Measurements from ENCODE around the gene ARHGEF28. TPM values are rescaled to one million over a fixed set of nuclear protein-coding genes. Genes with fewer than 3 reads are reported as not detected.

The ARHGEF28 gene
- total and polyA plus RNA-seq, 9 of the 15 experiments (the other 6 are each of a cell fraction or from before 2014, with no cell fraction given): 0.27 TPM; not detected in 8

- CTCF ChIA-PET (ENCODE audit: low intra/inter-chr PET ratio): no interaction called here
- H3K9me3 ChIP-seq (replicated peaks; ENCODE audit: control insufficient read depth, insufficient read depth, low read depth, low read length): no peaks in the 10 kb centered on the region
- DNase-seq (ENCODE audit: extremely low read depth in 1 of 4, low spot score in 3 of 4): no peak
Measured at GRCh38 chr5:73838901-73839300, 212.9 kb downstream of the ARHGEF28 start.

More at GRCh38 chr5:73838901-73839300, 212.9 kb downstream of the ARHGEF28 start:
- Histone ChIP-seq H3K4me1 (replicated peaks in 1 of 2; ENCODE audit: control insufficient read depth in 2 of 2, insufficient read depth in 2 of 2, low read length in 2 of 2) (no peaks in the 10 kb centered on the region), H3K4me2 (ENCODE audit: insufficient read depth, low read length) (no peak overlapping the region), H3K9me1 (ENCODE audit: control insufficient read depth, insufficient read depth, low read length) (no peaks in the 10 kb centered on the region), H3K4me3 (no peak overlapping the region), H3K36me3 (ENCODE audit: control insufficient read depth, insufficient read depth, low read length) (no peaks in the 10 kb centered on the region), H2AFZ (ENCODE audit: low read depth, low read length) (no peak overlapping the region), H3K27me3 (ENCODE audit: control insufficient read depth in 2 of 2, insufficient read depth in 2 of 2, low read length in 2 of 2) (peaks cover 0 to 6% of the 10 kb centered on the region in 2 experiments; a peak in 2 of 5 replicates), H3K27ac (ENCODE audit: extremely low read depth, low read depth, low read length) (no peak overlapping the region), H3K79me2 (ENCODE audit: control insufficient read depth, insufficient read depth, low read length) (no peaks in the 10 kb centered on the region), H4K20me1 (replicated peaks; ENCODE audit: control insufficient read depth, insufficient read depth, low read length) (no peaks in the 10 kb centered on the region), H3K9ac (ENCODE audit: insufficient read depth in 1 of 2, low read depth in 2 of 2, low read length in 2 of 2) (no peak overlapping the region)
- TF ChIP-seq KLF1 (tag; IDR thresholded peaks at IDR 0.05): no peak
- no peak for TF ChIP-seq ZNF311 (CRISPR knock-in tag; IDR thresholded peaks at IDR 0.05)
- no peak for TF ChIP-seq THRA (IDR thresholded peaks at IDR 0.05)
- TF ChIP-seq ARID2 (IDR thresholded peaks at IDR 0.05): no peak
- no peak for TF ChIP-seq CBX2 (IDR thresholded peaks at IDR 0.05; ENCODE audit: insufficient read depth, low read length, poor library complexity, severe bottlenecking)
- TF ChIP-seq SP1 (CRISPR knock-in tag; IDR thresholded peaks at IDR 0.05): no peak
- no peak for TF ChIP-seq FOS (IDR thresholded peaks at IDR 0.05; ENCODE audit: extremely low read depth, insufficient read length)
- no peak for TF ChIP-seq ZNF277 (CRISPR knock-in tag; IDR thresholded peaks at IDR 0.05; ENCODE audit: borderline replicate concordance)
- no peak for TF ChIP-seq DNMT1 (IDR thresholded peaks at IDR 0.05)
- TF ChIP-seq XRCC4 (IDR thresholded peaks at IDR 0.05; ENCODE audit: extremely low read depth, insufficient read depth, insufficient read length): no peak
- TF ChIP-seq ZNF76 (CRISPR knock-in tag; IDR thresholded peaks at IDR 0.05; ENCODE audit: borderline replicate concordance): no peak
- TF ChIP-seq VEZF1 (CRISPR knock-in tag; IDR thresholded peaks at IDR 0.05): no peak
- no peak for TF ChIP-seq RHOXF2B (CRISPR knock-in tag; conservative IDR thresholded peaks at IDR 0.05)
- no peak for TF ChIP-seq SIRT6 (IDR thresholded peaks at IDR 0.05; ENCODE audit: low read depth, low read length)
- no peak for TF ChIP-seq MAFF (IDR thresholded peaks at IDR 0.05; ENCODE audit: low read length)
- no peak for TF ChIP-seq TCFL5 (CRISPR knock-in tag; conservative IDR thresholded peaks at IDR 0.05)
- ATAC-seq: no peak
- no peak for FAIRE-seq
- 0% methylated on average over 1 of the region's 1 CpG for WGBS (ENCODE audit: insufficient coverage, low coverage, missing lambda C conversion rate)
- intact Hi-C loops (cut with micrococcal nuclease): no loop called here
- in situ Hi-C loops (cut with MboI): no loop called here
- POLR2A ChIA-PET: no interaction called here
- no TSS peak for BruUV-seq (replicated peaks)
